WERI-Rb-1 (cell line): ENCODE data around the gene HBG1.
"Not testable (repeated sequence)": the region's sequence is repeated elsewhere in the genome, so short reads cannot be mapped to it uniquely, and the experiment has no call there.

Source experiments
- DNase-seq: peaks from one replicate; pipeline ENCODE4 v3.0.0-alpha.2; 2020
- H3K27ac ChIP-seq: fragments of 250-450 bp; sonication (Bioruptor Pico); 2 replicates; pipeline ENCODE4 v1.5.1; 2020; ENCODE audit warnings: mild to moderate bottlenecking, moderate library complexity
- H3K27me3 ChIP-seq: fragments of 250-450 bp; sonication (Bioruptor Pico); 2 replicates; pipeline ENCODE4 v1.5.1; 2021; ENCODE audit warnings: mild to moderate bottlenecking, low read depth, moderate library complexity; ENCODE audit not compliant: insufficient read depth, severe bottlenecking
- H3K36me3 ChIP-seq: fragments of 250-450 bp; sonication (Bioruptor Pico); 2 replicates; pipeline ENCODE4 v1.5.1; 2020; ENCODE audit warnings: mild to moderate bottlenecking, moderate library complexity
- H3K4me3 ChIP-seq: 2 replicates; pipeline ENCODE4 v1.5.1; 2011; ENCODE audit warnings: low read depth, mild to moderate bottlenecking, control low read depth, low read length
- H3K9me3 ChIP-seq: fragments of 250-450 bp; sonication (Bioruptor Pico); 2 replicates; pipeline ENCODE4 v1.5.1; 2021; ENCODE audit warnings: mild to moderate bottlenecking, moderate library complexity; ENCODE audit not compliant: severe bottlenecking
- CTCF ChIP-seq: IDR thresholded peaks from 2 replicates; pipeline ENCODE4 v1.5.1; 2011; ENCODE audit warnings: low read depth, mild to moderate bottlenecking, control low read depth, inconsistent platforms, low read length

Gene HBG1

GRCh38 chr11:5266609-5267008 lies 17.0 kb upstream of the HBG1 start:
- no peak for TF ChIP-seq CTCF
- no peaks in the 10 kb centered on the region for H3K9me3 ChIP-seq
- peaks cover 39% of the 10 kb centered on the region for H3K27me3 ChIP-seq
- no peak for DNase-seq
- no peak overlapping the region for H3K4me3 ChIP-seq
- H3K27ac ChIP-seq, result no peak overlapping the region
- no peaks in the 10 kb centered on the region for H3K36me3 ChIP-seq

GRCh38 chr11:5265832-5266231 lies 16.2 kb upstream of the HBG1 start:
- Histone ChIP-seq H3K4me3 (no peak overlapping the region), H3K36me3 (no peaks in the 10 kb centered on the region)
- DNase-seq, result no peak

GRCh38 chr11:5258543-5259262 lies 9.0 kb upstream of the HBG1 start:
- H3K4me3 ChIP-seq, result no peak overlapping the region
- no peaks in the 10 kb centered on the region for H3K9me3 ChIP-seq
- peaks cover 37% of the 10 kb centered on the region for H3K27me3 ChIP-seq
- TF ChIP-seq CTCF, result no peak
- DNase-seq, result no peak
- H3K36me3 ChIP-seq, result no peaks in the 10 kb centered on the region
- H3K27ac ChIP-seq, result no peak overlapping the region

More at GRCh38 chr11:5265832-5266231, 16.2 kb upstream of the HBG1 start:
- Histone ChIP-seq H3K27me3 (peaks cover 39% of the 10 kb centered on the region), H3K9me3 (no peaks in the 10 kb centered on the region), H3K27ac (no peak overlapping the region)
- TF ChIP-seq CTCF, result no peak

- peaks cover 39% of the 10 kb centered on the region for H3K27me3 ChIP-seq
- DNase-seq, result no peak
- no peak overlapping the region for H3K4me3 ChIP-seq
- no peaks in the 10 kb centered on the region for H3K9me3 ChIP-seq
- no peak for TF ChIP-seq CTCF
- no peaks in the 10 kb centered on the region for H3K36me3 ChIP-seq
- H3K27ac ChIP-seq, result no peak overlapping the region
These were observed 7.6 kb upstream of the HBG1 start for GRCh38 chr11:5257296-5257695.

- H3K9me3 ChIP-seq, H3K27ac ChIP-seq, H3K36me3 ChIP-seq, DNase-seq, H3K4me3 ChIP-seq: not testable (repeated sequence)
- peaks cover 49% of the 10 kb centered on the region for H3K27me3 ChIP-seq
These were observed 5.2 kb upstream of the HBG1 start, which contains the start of gene HBG2 for GRCh38 chr11:5254646-5255413. Gene HBG2, minus strand, starts transcription at chr11:5254781. Its CDS starts 53 bp downstream, at chr11:5254728.

- not testable (repeated sequence) for H3K27ac ChIP-seq, H3K36me3 ChIP-seq, DNase-seq, H3K9me3 ChIP-seq, H3K4me3 ChIP-seq
- peaks cover 47% of the 10 kb centered on the region for H3K27me3 ChIP-seq
These were observed 4.4 kb upstream of the HBG1 start for GRCh38 chr11:5254023-5254422.

GRCh38 chr11:5253440-5253839 lies 3.8 kb upstream of the HBG1 start:
- not testable (repeated sequence) for H3K4me3 ChIP-seq, H3K27ac ChIP-seq, H3K36me3 ChIP-seq, H3K9me3 ChIP-seq, DNase-seq
- peaks cover 42% of the 10 kb centered on the region for H3K27me3 ChIP-seq
